ENCODE results near the gene MCCD1.
"Not testable (repeated sequence)": the region's sequence is repeated elsewhere in the genome, so short reads cannot be mapped to it uniquely, and the experiment has no call there.

The MCCD1 gene

DNA sequence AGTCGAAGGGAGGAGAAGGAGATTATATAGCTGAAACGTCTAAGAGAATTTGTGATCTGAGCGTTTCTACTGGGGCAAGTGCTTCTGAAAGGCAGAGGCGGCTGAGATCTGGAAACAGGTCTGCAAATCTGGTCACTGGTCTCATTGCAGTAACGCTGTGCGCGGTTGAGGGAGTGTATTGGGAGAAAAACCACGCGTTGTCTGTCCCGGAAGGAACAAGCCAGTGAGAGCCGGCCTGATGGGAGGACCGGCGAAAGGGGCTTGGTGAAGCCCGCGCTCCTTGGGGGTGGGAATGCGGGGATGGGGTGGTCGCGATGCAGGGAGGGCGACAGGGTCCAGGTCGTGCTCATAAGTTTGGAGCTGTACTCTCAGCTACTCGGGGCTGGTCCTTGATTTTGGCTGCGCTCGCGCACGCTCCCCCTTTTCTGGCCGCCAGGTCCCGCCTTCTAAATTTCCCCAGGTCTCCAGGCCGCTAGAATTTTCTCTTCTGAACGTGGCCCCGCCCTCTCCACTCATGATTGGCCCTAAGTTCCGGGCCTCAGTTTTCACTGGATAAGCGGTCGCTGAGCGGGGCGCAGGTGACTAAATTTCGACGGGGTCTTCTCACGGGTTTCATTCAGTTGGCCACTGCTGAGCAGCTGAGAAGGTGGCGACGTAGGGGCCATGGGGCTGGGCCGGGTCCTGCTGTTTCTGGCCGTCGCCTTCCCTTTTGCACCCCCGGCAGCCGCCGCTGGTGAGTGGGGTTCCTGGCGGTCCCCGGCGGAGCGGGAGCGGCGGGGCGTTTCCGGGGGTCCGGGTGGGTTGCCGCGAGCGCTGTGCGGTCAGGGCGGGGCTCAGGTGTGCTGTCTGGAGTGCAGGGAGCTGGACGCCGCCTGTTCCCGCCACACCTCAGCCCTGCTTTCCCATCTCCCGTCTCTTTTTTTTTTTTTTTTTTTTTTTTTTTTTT is 31.0 kb upstream of the MCCD1 start, which contains the start of gene MICB:
TSS of gene MICB (plus strand) at position 615 of the 946 bp plus-strand sequence. CDS start at position 664, 49 bp downstream.
- TF ChIP-seq POLR2A (IDR thresholded peaks at IDR 0.05; ENCODE audit: low read depth, low read length) = peak; percentile 56
- DNase-seq (ENCODE audit: insufficient read length, low spot score) (no peak), FAIRE-seq (no peak)

- FAIRE-seq = no peak
- DNase-seq (ENCODE audit: insufficient read length, low spot score) = no peak
- no peak for TF ChIP-seq POLR2A (IDR thresholded peaks at IDR 0.05; ENCODE audit: low read depth, low read length)
Observed at GRCh38 chr6:31498748-31499147, 30.0 kb upstream of the MCCD1 start.

DNA sequence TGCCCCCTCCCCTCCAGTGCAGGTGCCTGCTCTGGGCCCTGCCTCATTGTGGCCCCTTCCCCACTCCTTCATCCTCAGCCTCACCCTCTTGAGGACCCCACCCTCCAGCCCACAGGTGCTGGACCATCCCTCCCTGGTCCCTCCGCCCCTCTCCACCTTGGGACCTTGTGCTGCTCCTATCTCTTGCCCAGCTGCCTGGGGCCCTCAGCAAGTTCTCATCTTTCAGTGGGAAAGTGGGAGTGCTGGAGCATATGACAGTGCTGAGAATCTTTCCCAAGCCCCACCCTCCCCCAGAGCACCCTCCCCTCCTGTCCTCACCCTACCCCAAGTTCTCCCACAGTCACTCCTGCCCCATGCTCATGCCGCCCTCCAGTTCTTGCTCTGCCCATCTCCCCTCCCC is 29.1 kb upstream of the MCCD1 start:
- FAIRE-seq; DNase-seq (ENCODE audit: insufficient read length, low spot score): not testable (repeated sequence)

DNA sequence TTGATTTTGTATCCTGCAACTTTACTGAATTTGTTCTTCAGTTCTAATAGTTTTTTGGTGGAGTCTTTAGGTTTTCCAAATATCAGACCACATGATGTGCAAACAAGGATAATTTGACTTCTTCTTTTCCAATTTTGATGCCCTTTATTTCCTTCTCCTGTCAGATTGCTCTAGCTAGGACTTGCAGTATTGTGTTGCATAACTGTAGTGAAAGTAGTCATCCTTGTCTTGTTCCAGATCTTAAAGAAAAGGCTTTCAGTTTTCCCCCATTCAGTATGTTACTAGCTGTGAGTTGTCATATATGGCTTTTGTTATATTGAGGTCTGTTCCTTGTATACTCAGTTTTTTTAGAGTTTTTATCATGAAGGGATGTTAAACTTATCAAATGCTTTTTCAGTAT is 26.2 kb upstream of the MCCD1 start:
- FAIRE-seq = no peak
- no peak for DNase-seq (ENCODE audit: insufficient read length, low spot score)

GRCh38 chr6:31509036-31509435 is 19.7 kb upstream of the MCCD1 start:
- FAIRE-seq; DNase-seq (ENCODE audit: insufficient read length, low spot score): not testable (repeated sequence)

More for the DNA sequence above, 26.2 kb upstream of the MCCD1 start:
- TF ChIP-seq POLR2A (IDR thresholded peaks at IDR 0.05; ENCODE audit: low read depth, low read length) = no peak

GRCh38 chr6:31510007-31510406 is 18.8 kb upstream of the MCCD1 start:
- no peak for DNase-seq (ENCODE audit: insufficient read length, low spot score)
- no peak for FAIRE-seq
- no peak for TF ChIP-seq POLR2A (IDR thresholded peaks at IDR 0.05; ENCODE audit: low read depth, low read length)

DNA sequence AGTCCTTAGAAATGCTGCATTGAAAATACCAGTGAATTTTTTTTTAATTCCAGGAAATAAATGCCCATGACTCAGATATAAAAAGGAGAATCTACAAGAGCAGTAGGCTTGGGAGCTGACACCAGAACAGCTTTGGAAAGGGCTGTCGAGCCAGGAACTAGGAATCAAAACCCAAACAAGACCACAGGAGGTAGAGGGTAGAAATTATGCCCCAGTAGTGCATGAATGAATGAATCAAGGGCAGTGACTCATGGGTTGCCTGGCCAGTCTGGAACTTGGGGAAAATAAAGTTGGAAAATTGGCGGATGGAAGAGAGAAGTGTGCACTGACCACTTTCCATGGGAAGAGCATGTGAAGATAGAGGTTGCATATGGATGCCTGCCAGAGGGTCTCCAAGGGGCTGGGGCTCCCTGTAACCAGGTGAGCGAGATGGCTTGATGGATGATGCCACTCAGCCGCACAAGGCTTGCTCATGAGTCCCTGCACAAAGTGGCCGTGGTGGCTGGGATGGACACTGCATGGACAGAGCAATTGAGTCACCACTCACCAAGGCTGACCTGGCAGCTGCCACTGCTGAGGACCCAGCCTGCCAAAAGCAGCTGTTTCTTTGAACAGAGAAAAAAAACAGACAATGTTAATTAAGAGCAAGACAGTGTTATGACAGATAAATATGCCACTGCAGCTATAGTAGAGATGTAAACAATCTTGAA is 15.2 kb upstream of the MCCD1 start:
- peak; percentile 65 for FAIRE-seq
- no peak for TF ChIP-seq POLR2A (IDR thresholded peaks at IDR 0.05; ENCODE audit: low read depth, low read length)
- DNase-seq (ENCODE audit: insufficient read length, low spot score) = no peak

- DNase-seq (ENCODE audit: insufficient read length, low spot score) = no peak
- FAIRE-seq = no peak
- no peak for TF ChIP-seq POLR2A (IDR thresholded peaks at IDR 0.05; ENCODE audit: low read depth, low read length)
Observed at GRCh38 chr6:31521835-31522234, 6.9 kb upstream of the MCCD1 start.

- DNase-seq (ENCODE audit: insufficient read length, low spot score) (no peak), FAIRE-seq (no peak)
- no peak for TF ChIP-seq POLR2A (IDR thresholded peaks at IDR 0.05; ENCODE audit: low read depth, low read length)
Observed at GRCh38 chr6:31525553-31525931, 3.2 kb upstream of the MCCD1 start.

DNA sequence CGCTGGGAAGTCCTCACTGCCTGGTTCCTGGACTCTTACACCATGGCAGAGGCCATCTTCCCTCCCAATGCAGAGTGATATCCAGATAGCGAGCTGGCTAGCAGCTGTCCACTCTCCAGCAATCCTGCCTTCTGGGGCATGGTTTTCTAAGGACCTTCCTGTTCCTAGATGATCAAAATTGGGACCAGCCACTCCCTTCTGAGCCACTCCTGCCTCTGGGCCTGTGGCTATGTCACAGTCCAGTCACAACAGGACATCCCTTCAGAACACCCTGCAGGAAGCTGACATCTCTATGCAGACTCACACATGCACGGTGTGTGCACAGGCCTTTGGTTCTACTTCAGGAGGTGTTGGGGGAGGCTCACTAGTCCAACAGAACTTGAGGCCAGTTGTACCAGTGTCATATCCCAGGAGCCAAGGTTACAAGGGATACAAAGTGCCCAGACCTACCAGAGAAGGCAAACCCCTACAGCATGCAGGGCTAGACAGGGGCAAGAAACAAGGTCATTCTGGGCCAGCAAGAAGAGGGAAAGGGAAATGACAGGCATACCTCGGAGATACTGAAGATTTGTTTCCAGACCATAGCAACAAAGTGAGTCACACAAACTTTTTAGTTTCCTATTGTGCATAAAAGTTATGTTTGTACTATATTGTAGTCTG is 2.7 kb upstream of the MCCD1 start:
- FAIRE-seq (no peak), DNase-seq (ENCODE audit: insufficient read length, low spot score) (no peak)
- no peak for TF ChIP-seq POLR2A (IDR thresholded peaks at IDR 0.05; ENCODE audit: low read depth, low read length)

DNA sequence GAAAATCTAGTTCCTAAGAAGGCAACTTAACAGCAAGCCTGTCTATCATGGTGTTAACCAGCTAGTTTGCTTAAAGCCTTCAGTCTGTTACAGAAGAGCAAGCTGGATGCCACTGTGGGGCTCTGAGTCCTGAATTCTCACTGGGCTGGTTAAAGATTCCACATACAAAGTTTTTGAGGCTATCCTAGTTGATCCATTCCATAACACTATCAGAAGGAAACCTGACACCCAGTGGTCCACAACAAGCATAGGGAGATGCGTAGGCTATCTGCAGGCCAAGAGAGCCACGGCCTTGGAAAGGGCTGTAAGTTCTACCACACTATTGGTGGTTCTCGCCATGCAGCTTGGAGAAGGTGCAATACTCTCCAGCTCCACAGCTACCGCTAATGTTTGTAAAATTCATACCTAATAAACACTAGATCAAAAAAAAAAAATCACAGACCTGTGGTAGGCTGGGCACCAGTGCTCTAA is 420 bp upstream of the MCCD1 start:
- no peak for TF ChIP-seq POLR2A (IDR thresholded peaks at IDR 0.05; ENCODE audit: low read depth, low read length)
- no peak for DNase-seq (ENCODE audit: insufficient read length, low spot score)
- FAIRE-seq = no peak

DNA sequence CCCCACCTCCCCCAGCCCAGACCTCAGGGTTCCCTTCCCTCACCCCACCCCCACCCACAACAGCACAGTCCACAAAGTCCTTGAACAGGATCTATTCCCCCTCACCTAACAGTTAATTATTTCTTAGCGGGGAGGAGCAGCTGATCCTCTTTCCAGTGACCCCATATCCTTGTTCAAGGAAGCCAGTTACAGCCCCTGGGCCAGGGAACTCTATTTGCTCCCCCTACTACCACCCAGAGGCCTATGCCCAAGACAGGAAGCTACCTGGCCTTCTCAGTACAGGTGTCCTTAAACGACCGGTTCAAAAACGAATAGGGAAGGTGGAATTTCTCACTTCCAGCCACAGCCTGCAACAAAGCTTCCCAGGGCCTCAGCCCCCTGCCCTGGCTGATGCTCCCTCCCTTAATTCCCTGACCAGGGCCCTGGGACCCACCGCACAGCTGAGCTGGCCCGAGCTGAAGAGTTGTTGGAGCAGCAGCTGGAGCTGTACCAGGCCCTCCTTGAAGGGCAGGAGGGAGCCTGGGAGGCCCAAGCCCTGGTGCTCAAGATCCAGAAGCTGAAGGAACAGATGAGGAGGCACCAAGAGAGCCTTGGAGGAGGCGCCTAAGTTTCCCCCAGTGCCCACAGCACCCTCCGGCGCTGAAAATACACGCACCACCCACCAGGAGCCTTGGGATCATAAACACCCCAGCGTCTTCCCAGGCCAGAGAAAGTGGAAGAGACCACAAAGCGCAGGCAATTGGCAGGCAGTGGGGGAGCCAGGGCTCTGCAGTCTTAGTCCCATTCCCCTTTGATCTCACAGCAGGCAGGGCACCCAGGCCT is 778 bp downstream of the MCCD1 start:
- FAIRE-seq (no peak), DNase-seq (ENCODE audit: insufficient read length, low spot score) (no peak)
- TF ChIP-seq POLR2A (IDR thresholded peaks at IDR 0.05; ENCODE audit: low read depth, low read length) = no peak

GRCh38 chr6:31530659-31531058 is 1.9 kb downstream of the MCCD1 start:
- TF ChIP-seq POLR2A (IDR thresholded peaks at IDR 0.05; ENCODE audit: low read depth, low read length) = no peak
- DNase-seq (ENCODE audit: insufficient read length, low spot score) (no peak), FAIRE-seq (no peak)
